ENCODE measurements around the gene SPRR1A. TPM values are rescaled to one million over a fixed set of nuclear protein-coding genes. Genes with fewer than 3 reads are reported as not detected.

The SPRR1A gene
- not detected for total RNA-seq

- H3K4me3 ChIP-seq = no peak within 1 kb of the TSS
- intact Hi-C loops (cut with DNase I; ENCODE audit: low total_unique reads) = no loop called here
Observed at GRCh38 chr1:152983743-152984142, at the start of gene SPRR1A. SPRR1A (plus strand) TSS chr1:152984081; CDS start chr1:152985231, 1,150 bp downstream.

GRCh38 chr1:152940614-152941013 is 43.3 kb upstream of the SPRR1A start:
- Histone ChIP-seq H3K4me3 (no peak overlapping the region), H3K27me3 (no peaks in the 10 kb centered on the region), H3K27ac (no peak overlapping the region), H3K9me3 (no peaks in the 10 kb centered on the region), H3K36me3 (no peaks in the 10 kb centered on the region), H3K4me1 (no peaks in the 10 kb centered on the region)
- DNase-seq (ENCODE audit: low spot score in 2 of 2) = no peak
- TF ChIP-seq POLR2AphosphoS5 (IDR thresholded peaks at IDR 0.05) (no peak), POLR2A (IDR thresholded peaks at IDR 0.05) (no peak), CTCF (IDR thresholded peaks at IDR 0.05) (no peak)
- intact Hi-C loops (cut with DNase I; ENCODE audit: low total_unique reads) = loop anchor here (5.0 kb wide), 1 partner anchor 353 kb away; no protein-coding TSS in a partner anchor

More at GRCh38 chr1:152983743-152984142, at the start of gene SPRR1A:
- Histone ChIP-seq H3K27me3 (peaks cover 0 to 3% of the 10 kb centered on the region in 2 donors), H3K36me3 (no peaks in the 10 kb centered on the region), H3K27ac (no peak within 1 kb of the TSS), H3K4me1 (no peaks in the 10 kb centered on the region), H3K9me3 (no peaks in the 10 kb centered on the region)
- no peak for DNase-seq (ENCODE audit: low spot score in 2 of 2)
- no peak for TF ChIP-seq CTCF (IDR thresholded peaks at IDR 0.05)
- TF ChIP-seq POLR2AphosphoS5 (IDR thresholded peaks at IDR 0.05) = no peak
- TF ChIP-seq POLR2A (IDR thresholded peaks at IDR 0.05) = no peak

GRCh38 chr1:152941037-152941711 is 42.7 kb upstream of the SPRR1A start:
- TF ChIP-seq POLR2A (IDR thresholded peaks at IDR 0.05) (no peak), CTCF (IDR thresholded peaks at IDR 0.05) (no peak), POLR2AphosphoS5 (IDR thresholded peaks at IDR 0.05) (no peak)
- Histone ChIP-seq H3K9me3 (no peaks in the 10 kb centered on the region), H3K4me3 (no peak overlapping the region), H3K36me3 (no peaks in the 10 kb centered on the region), H3K27ac (no peak overlapping the region), H3K27me3 (no peaks in the 10 kb centered on the region), H3K4me1 (no peaks in the 10 kb centered on the region)
- no peak for DNase-seq (ENCODE audit: low spot score in 2 of 2)
- intact Hi-C loops (cut with DNase I; ENCODE audit: low total_unique reads) = loop anchor here (5.0 kb wide), 1 partner anchor 354 kb away; no protein-coding TSS in a partner anchor

GRCh38 chr1:152942161-152942560 is 41.7 kb upstream of the SPRR1A start:
- Histone ChIP-seq H3K36me3 (no peaks in the 10 kb centered on the region), H3K27me3 (peaks cover 0 to 4% of the 10 kb centered on the region in 2 donors), H3K27ac (no peak overlapping the region), H3K4me1 (no peaks in the 10 kb centered on the region), H3K9me3 (no peaks in the 10 kb centered on the region), H3K4me3 (no peak overlapping the region)
- no peak for DNase-seq (ENCODE audit: low spot score in 2 of 2)
- intact Hi-C loops (cut with DNase I; ENCODE audit: low total_unique reads) = loop anchor here (5.0 kb wide), 1 partner anchor 355 kb away; no protein-coding TSS in a partner anchor
- TF ChIP-seq POLR2A (IDR thresholded peaks at IDR 0.05) = no peak
- no peak for TF ChIP-seq POLR2AphosphoS5 (IDR thresholded peaks at IDR 0.05)
- no peak for TF ChIP-seq CTCF (IDR thresholded peaks at IDR 0.05)

- intact Hi-C loops (cut with DNase I; ENCODE audit: low total_unique reads) = no loop called here
- DNase-seq (ENCODE audit: low spot score in 2 of 2) = no peak
- TF ChIP-seq POLR2A (IDR thresholded peaks at IDR 0.05) (no peak), POLR2AphosphoS5 (IDR thresholded peaks at IDR 0.05) (no peak), CTCF (IDR thresholded peaks at IDR 0.05) (no peak)
Observed at GRCh38 chr1:152946248-152946647, 37.6 kb upstream of the SPRR1A start.

More at GRCh38 chr1:152946248-152946647, 37.6 kb upstream of the SPRR1A start:
- Histone ChIP-seq H3K4me1 (no peaks in the 10 kb centered on the region), H3K9me3 (no peaks in the 10 kb centered on the region), H3K4me3 (no peak overlapping the region), H3K36me3 (no peaks in the 10 kb centered on the region), H3K27me3 (peaks cover 0 to 4% of the 10 kb centered on the region in 2 donors), H3K27ac (no peak overlapping the region)

Data from breast epithelium (tissue), 4 donors.